GM12872 (cell line): Measurements from ENCODE around the gene FSD1.

Source experiments
- CTCF ChIP-seq: IDR thresholded peaks from 3 replicates; pipeline ENCODE4 v1.5.1; 2011; ENCODE audit warnings: low read depth, mild to moderate bottlenecking, low read length, moderate library complexity; ENCODE audit not compliant: insufficient read depth

FSD1 gene

GRCh38 chr19:4357095-4357797 is 52.8 kb downstream of the FSD1 start:
- TF ChIP-seq CTCF: no peak

- no peak for TF ChIP-seq CTCF
These were observed 53.5 kb downstream of the FSD1 start for GRCh38 chr19:4357921-4358326.

GRCh38 chr19:4358709-4359626 is 54.6 kb downstream of the FSD1 start:
- no peak for TF ChIP-seq CTCF

GRCh38 chr19:4359627-4360000 is 55.2 kb downstream of the FSD1 start:
- no peak for TF ChIP-seq CTCF

GRCh38 chr19:4360081-4360569 is 55.7 kb downstream of the FSD1 start:
- no peak for TF ChIP-seq CTCF

- no peak for TF ChIP-seq CTCF
These were observed 56.3 kb downstream of the FSD1 start for GRCh38 chr19:4360641-4361151.
